Measurements from ENCODE around the gene SYMPK. TPM values are rescaled to one million over a fixed set of nuclear protein-coding genes. Genes with fewer than 3 reads are reported as not detected.
A peak's percentile ranks its signal among the peaks of the same experiment; 100 is the strongest.
"Not testable (repeated sequence)": the region's sequence is repeated elsewhere in the genome, so short reads cannot be mapped to it uniquely, and the experiment has no call there.

SYMPK gene
- total RNA-seq, 1 donor from 2014 or later: 70.6 TPM

DNA sequence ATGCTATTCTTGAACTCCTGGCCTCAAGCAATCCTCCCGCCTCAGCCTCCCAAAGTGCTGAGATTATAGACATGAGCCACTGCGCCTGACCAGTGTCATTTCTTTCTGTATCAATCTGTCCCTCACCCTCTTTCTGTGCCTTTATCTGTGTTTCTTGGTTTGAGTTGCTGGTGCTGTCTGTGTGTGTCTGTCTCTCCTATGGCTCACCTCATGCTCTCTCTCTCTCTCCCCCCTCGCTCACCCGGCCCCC lies 13.1 kb upstream of the SYMPK start:
- peak; percentile 5 for ATAC-seq
- Histone ChIP-seq H3K4me1 (peaks cover 8% of the 10 kb centered on the region), H3K27ac (peak overlapping the region; percentile 81), H3K4me3 (no peak overlapping the region), H3K27me3 (no peaks in the 10 kb centered on the region), H3K9me3 (no peaks in the 10 kb centered on the region), H3K36me3 (no peaks in the 10 kb centered on the region)
- intact Hi-C loops (cut with DNase I): no loop called here
- DNase-seq: no peak
- no peak for TF ChIP-seq CTCF (IDR thresholded peaks at IDR 0.05)

- no peak for TF ChIP-seq CTCF (IDR thresholded peaks at IDR 0.05)
- intact Hi-C loops (cut with DNase I): no loop called here
- H3K36me3 ChIP-seq: no peaks in the 10 kb centered on the region
- no peak overlapping the region for H3K27ac ChIP-seq
- ATAC-seq (no peak), DNase-seq (no peak)
- no peaks in the 10 kb centered on the region for H3K9me3 ChIP-seq
- no peak overlapping the region for H3K4me3 ChIP-seq
- peaks cover 8% of the 10 kb centered on the region for H3K4me1 ChIP-seq
- no peaks in the 10 kb centered on the region for H3K27me3 ChIP-seq
Observed at GRCh38 chr19:45874620-45874966, 11.6 kb upstream of the SYMPK start.

DNA sequence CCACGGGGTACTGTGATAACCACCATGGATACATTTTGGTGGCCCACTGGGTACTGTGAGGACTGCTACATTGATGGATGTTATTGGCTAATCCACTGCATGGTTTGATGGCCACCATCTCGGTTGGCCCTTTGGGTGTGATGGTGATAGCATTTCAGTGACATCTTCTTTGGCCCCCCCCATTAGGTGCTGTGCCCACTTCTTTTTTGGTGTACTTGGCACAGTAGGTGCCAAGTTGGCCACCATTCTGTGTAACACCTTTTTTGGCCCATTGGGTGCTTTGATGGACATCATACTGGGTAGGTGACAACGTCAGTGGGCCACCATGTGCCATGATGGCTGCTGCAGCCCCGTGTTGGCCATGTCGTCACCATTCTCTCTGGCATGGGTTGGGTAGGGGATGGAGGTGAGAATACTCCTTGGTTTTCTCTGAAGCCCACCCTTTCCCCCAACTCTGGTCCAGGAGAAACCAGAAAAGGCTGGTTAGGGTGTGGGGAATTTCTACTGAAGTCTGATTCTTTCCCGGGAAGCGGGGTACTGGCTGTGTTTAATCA lies 10.3 kb upstream of the SYMPK start:
- TF ChIP-seq CTCF (IDR thresholded peaks at IDR 0.05): no peak
- ATAC-seq (no peak), DNase-seq (no peak)
- intact Hi-C loops (cut with DNase I): no loop called here
- Histone ChIP-seq H3K27ac (no peak overlapping the region), H3K4me1 (peaks cover 8% of the 10 kb centered on the region), H3K4me3 (no peak overlapping the region), H3K36me3 (no peaks in the 10 kb centered on the region), H3K9me3 (no peaks in the 10 kb centered on the region), H3K27me3 (no peaks in the 10 kb centered on the region)

GRCh38 chr19:45872095-45872919 lies 9.4 kb upstream of the SYMPK start:
- no peaks in the 10 kb centered on the region for H3K27me3 ChIP-seq
- intact Hi-C loops (cut with DNase I): no loop called here
- no peaks in the 10 kb centered on the region for H3K9me3 ChIP-seq
- ATAC-seq: no peak
- no peak overlapping the region for H3K27ac ChIP-seq
- H3K36me3 ChIP-seq: no peaks in the 10 kb centered on the region
- no peak for DNase-seq
- no peak overlapping the region for H3K4me3 ChIP-seq
- peaks cover 8% of the 10 kb centered on the region for H3K4me1 ChIP-seq
- TF ChIP-seq CTCF (IDR thresholded peaks at IDR 0.05): no peak

DNA sequence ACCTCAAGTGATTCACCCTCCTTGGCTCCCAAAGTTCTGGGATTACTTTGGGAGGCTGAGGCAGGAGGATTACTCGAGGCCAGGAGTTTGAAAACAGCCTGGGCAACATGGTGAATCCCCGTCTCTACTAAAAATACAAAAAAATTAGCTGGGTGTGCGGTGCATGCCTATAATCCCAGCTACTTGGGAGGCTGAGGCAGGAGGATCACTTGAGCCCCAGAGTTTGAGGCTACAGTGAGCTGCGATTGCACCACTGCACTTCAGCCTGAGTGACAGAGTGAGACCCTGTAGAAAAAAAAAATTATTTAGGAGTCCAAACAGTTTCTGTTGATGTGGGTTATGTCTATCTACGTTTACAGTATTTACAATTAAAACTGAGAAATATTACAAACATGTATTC lies 7.9 kb upstream of the SYMPK start:
- Histone ChIP-seq H3K4me1 (no peaks in the 10 kb centered on the region), H3K4me3 (no peak overlapping the region), H3K27me3 (no peaks in the 10 kb centered on the region), H3K27ac (no peak overlapping the region), H3K9me3 (no peaks in the 10 kb centered on the region), H3K36me3 (no peaks in the 10 kb centered on the region)
- ATAC-seq: no peak
- intact Hi-C loops (cut with DNase I): no loop called here
- DNase-seq: no peak
- no peak for TF ChIP-seq CTCF (IDR thresholded peaks at IDR 0.05)

DNA sequence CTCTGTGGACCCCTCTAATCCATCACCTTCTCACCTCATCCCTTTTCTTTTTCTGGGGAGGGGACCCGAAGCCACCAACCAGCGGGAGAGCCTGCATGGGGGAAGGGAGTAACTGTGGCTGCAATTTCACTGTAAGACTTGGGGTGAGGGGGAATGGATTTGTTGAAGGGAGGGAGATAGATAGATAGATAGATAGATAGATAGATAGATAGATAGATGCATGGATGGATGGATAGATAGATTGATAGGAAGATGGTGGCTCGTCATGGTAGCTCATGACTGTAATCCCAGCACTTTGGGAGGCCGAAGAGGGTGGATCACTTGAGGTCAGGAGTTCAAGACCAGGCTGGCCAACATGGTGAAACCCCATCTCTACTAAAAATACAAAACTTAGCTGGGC lies 4.3 kb upstream of the SYMPK start:
- ATAC-seq; H3K27ac ChIP-seq; H3K4me3 ChIP-seq; H3K9me3 ChIP-seq; DNase-seq; H3K4me1 ChIP-seq; intact Hi-C loops (cut with DNase I); H3K36me3 ChIP-seq: not testable (repeated sequence)
- peaks cover 16% of the 10 kb centered on the region for H3K27me3 ChIP-seq

All from upper lobe of right lung (tissue), 1 donor.